Lower leg skin (tissue), 3 donors: Measurements from ENCODE around the gene TBC1D8.

Experiments used
- CTCF ChIP-seq, 3 donors: fragments of 450-650 bp; IDR thresholded peaks; one replicate each; pipeline ENCODE4 v1.5.1; 2016; ENCODE audit warnings: antibody characterized with exemption in 3 of 3, mild to moderate bottlenecking in 3 of 3, moderate library complexity in 2 of 3
- POLR2A ChIP-seq, 2 donors: fragments of 450-650 bp; IDR thresholded peaks; one replicate each; pipeline ENCODE4 v1.6.1; 2016 to 2017; ENCODE audit warnings: antibody characterized with exemption in 2 of 2, mild to moderate bottlenecking in 1 of 2, moderate library complexity in 1 of 2

- TF ChIP-seq CTCF (IDR thresholded peaks at IDR 0.05) (peak in 1 of 3 donors; percentile 61), POLR2A (IDR thresholded peaks at IDR 0.05) (no peak)
These were observed 1.3 kb upstream of the TBC1D8 start for GRCh38 chr2:101152272-101153076.
